GM19395 (cell line): Measurements from ENCODE around the gene CCDC18.
"Not testable (repeated sequence)": the region's sequence is repeated elsewhere in the genome, so short reads cannot be mapped to it uniquely, and the experiment has no call there.

Source experiments
- ATAC-seq: cut with Tn5 transposase; IDR thresholded peaks from one replicate; pipeline ENCODE4 v1.9.1; 2021; ENCODE audit warnings: mild to moderate bottlenecking, moderate library complexity; ENCODE audit not compliant: unreplicated experiment

The CCDC18 gene

DNA sequence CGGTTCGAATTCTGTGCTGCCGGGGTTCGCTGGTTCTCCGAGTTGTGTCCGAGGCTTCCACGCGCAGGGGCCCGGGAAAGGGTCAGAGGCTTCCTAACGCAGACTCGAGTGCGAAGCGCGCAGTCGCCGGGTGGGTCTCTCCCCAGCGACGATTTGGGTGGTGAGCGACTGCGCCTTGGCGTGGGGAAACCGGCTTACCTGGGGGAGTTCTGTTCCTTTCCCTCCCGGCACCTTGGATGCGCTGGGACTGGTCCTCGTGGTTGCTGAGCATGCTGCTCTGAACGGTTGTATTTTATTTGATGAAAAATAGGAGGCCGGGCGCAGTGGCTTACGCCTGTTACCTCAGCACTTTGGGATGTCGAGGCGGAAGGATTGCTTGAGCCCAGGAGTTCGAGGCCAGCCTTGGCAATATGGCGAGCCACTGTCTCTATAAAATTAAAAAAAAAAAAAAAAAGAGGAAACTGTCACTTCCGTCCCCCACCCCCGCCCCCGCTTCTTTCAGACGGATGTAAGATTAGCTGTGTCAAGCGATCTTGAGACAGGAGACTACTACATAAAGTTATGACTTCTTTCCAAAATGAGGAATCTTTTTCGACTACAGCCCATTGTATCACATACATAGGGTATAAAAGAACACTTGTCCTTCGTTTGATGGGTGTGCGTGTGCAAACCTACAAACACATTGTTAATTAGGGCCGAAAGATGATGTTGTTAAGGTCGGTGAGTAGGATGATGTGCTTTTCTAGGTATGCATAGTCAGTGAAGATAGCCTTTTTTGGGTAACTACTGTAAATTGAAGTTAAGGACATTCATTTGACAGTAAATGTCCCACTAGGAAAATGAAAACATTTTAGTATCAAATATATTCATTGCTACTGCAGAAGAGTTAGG is at the start of gene CCDC18:
CCDC18 (plus strand) TSS at position 2 of the 891 bp plus-strand sequence. CDS start 2,638 bp downstream, outside the sequence.
- peak; percentile 18 for ATAC-seq

DNA sequence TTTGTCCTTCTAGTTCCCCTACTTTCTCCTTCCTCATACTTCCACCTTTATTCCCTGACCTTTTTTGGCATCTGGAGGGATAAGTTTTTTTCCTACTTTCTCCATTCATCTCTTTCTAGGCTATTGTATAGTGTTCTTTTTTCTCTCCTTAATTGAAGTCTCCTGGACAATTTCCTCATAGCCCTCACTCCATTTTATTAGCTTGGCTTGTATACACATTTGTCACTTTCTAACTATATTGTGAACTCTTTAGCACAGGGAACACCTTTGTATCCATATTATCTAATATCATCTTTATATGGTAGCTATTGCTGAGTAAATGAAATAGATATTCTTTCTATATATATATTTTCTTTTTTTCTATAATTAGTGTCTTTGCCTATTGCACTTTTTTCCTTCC is 47.9 kb upstream of the CCDC18 start:
- ATAC-seq, result no peak

DNA sequence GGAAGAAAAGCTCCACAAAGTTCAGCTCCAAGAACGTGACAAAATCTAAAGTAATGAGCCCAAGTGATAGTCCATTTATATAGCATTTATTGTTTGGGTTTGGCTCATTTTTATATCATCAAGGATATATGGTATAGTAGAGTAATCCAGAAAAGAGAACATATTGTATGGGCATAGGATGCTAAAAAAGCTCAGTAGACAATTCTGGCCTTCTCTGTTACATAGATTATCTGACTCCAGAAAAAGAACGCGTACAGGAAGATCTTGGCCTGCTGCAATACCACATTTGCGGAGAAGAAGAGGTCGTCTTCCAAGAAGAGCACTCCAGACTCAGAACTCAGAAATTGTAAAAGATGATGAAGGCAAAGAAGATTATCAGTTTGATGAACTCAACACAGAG is 44.1 kb upstream of the CCDC18 start:
- no peak for ATAC-seq

GRCh38 chr1:93137604-93138292 is 42.8 kb upstream of the CCDC18 start:
- ATAC-seq, result no peak

GRCh38 chr1:93140106-93140505 is 40.4 kb upstream of the CCDC18 start:
- no peak for ATAC-seq

- ATAC-seq, result no peak
These were observed 38.4 kb upstream of the CCDC18 start for GRCh38 chr1:93142161-93142560.

DNA sequence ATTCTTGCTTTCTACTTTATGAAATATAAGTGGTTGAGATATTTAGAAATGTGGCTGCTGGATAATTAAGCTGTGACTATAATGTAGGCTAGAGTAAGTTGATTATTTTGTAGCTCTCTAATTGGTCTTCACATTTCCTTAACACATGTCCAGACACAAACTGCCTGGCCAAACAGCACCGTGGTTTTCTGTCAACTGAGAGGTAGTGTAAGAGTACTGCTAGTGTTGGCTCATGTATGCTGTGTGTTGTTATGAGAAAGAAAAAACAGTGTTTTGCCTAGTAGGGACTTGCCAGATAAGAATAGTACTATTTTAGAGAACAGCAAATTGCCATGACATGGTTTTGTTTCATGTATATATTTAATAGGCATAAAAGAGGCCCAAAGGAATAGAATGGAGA is 37.4 kb upstream of the CCDC18 start:
- ATAC-seq, result no peak

DNA sequence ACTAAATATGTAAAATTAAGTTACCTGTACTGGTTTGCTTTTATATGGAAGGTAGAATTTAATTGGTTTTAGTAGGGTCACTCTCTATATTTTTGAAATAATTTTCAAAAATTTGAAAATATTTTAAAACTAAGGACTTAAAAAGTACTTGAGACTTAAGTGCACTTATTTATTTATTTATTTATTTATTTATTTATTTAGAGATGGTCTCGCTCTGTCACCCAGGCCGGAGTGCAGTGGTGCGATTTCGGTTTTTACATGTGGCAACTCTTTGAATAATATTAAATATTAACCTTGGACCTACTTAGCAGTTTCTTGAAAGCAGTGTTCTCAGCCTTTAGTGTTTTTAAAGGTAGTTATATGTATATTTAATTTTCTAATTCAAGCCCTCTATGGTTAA is 36.8 kb upstream of the CCDC18 start:
- ATAC-seq, result no peak

DNA sequence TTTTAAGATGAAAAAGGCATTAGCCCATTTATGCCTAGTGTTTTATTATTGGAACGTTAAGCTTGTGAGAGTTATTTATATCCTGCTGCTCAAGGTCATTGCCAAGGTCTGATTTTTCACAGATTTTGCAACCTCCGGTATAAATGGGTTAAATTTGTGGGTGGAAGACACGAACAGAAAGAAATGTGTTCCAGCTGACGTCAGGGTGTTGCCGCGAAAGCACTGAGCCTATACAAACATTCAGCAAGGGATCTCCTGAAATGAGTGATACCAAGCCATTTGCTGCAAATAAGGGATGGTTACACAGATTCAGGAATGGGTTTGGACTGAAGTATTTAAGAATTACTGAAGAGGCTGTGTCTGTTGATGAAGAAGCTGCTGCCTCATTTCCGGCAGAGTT is 32.5 kb upstream of the CCDC18 start:
- no peak for ATAC-seq

- ATAC-seq, result no peak
These were observed 29.8 kb upstream of the CCDC18 start for GRCh38 chr1:93150729-93151128.

DNA sequence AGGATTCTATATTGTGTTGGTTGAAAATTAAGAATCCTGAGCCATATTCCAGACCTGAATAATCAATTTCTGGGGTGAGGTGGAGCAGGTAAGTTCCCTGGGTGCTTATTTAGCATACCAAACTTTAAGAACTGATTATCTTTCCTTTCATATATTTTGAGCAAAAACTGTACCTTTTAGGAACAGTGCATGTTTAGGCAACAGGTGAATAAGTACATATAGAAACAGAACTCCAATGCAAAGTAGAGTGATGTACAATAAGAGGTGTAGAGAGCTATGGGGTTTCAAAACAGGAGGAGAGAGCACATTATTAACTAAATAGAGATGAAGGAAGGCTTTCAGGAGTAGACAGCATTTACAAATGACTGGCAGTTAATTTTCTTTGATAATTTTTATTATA is 29.1 kb upstream of the CCDC18 start:
- no peak for ATAC-seq

DNA sequence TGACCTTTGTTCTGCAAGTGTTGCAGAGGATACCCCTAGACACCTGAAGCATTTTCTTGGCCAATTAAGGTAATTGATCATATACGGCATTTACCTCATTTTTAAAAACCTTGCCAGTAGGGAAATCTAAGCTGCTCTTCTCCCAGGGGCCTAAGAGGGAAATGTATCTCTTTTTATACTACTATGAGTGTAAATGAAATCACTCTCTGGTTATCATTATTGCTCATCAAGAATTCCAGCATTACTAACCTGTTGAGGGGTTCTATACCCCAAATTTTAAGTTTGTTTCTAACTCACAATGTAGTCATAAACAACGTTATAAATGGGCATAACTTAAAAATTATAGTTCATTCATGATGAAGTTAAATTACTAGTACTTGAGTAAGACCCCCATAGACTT is 27.7 kb upstream of the CCDC18 start:
- ATAC-seq, result no peak

GRCh38 chr1:93154898-93155297 is 25.6 kb upstream of the CCDC18 start:
- ATAC-seq, result no peak

- no peak for ATAC-seq
These were observed 25.2 kb upstream of the CCDC18 start for GRCh38 chr1:93155335-93155734.

GRCh38 chr1:93159337-93159736 is 21.2 kb upstream of the CCDC18 start:
- ATAC-seq, result no peak

DNA sequence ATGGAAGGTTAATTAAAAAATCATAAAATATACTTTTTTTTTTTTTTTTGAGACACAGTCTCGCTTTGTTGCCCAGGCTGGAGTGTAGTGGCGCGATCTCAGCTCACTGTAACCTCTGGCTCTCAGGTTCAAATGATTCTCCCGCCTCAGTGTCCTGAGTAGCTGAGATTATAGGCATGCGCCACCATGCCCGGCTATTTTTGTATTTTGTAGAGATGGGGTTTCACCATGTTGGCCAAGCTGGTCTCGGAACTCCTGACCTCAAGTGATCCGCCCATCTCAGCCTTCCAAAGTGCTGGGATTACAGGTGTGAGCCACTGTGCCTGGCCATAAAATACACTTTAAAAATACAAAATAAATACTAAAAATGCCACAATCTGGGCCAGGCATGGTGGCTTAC is 17.2 kb upstream of the CCDC18 start:
- not testable (repeated sequence) for ATAC-seq

DNA sequence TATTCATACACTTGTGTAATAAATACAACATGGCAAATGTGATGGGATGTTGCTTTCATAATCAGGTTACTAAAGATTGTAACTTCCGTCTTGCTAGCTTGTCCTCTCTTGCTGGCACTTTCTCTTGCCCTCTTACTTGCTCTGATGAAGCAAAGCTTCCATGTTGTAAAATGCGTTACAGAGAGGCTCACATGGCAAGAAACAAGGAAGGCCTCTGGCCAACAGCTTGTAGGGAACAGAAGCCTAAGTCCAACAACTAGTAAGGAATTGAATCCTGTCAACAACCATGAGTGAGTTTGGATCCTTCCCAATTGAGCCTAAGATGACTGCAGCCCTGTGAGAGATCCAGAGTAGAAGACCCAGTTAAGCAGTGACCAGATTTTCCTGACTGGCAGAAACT is 15.7 kb upstream of the CCDC18 start:
- no peak for ATAC-seq

GRCh38 chr1:93165895-93166294 is 14.6 kb upstream of the CCDC18 start:
- ATAC-seq, result not testable (repeated sequence)

GRCh38 chr1:93167006-93167405 is 13.5 kb upstream of the CCDC18 start:
- ATAC-seq, result no peak

GRCh38 chr1:93170141-93170678 is 10.3 kb upstream of the CCDC18 start:
- ATAC-seq, result not testable (repeated sequence)

DNA sequence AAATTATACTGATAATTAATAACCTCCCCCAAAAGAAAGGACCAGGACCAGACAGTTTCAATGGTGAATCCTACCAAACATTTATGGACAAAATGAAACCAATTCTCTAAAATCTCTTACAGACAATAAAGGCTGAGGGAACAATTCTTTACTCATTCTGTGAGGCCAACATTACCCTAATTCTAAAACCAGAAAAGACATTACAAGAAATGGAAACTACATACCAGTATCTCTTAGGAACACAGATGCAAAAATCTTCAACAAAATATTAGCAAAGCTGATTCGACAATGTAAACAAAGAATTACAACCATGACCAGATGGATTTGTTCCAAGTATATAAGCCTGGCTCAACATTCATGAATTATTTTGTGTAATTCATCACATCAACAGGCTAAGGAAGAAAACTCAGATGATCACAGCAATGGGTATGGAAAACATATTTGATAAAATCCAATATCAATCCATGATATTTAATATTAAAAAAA is 8.9 kb upstream of the CCDC18 start:
- ATAC-seq, result no peak

DNA sequence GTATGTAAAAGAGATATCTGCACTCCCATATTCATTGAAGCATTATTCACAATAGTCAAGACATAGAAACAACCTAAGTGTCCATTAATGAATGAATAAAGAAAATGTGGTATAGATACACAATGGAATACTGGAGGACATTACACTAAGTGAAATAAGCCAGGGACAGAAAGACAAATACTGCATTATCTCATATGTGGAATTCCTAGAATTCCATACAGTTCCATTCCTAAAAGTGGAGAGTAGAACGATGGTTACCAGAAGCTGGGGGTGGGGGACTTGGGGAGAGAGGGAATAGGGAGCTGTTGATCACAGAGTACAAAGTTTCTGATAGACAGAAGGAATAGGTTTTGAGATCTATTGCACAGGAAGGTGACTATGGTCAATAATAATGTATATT is 7.7 kb upstream of the CCDC18 start:
- no peak for ATAC-seq
